Measurements from ENCODE around the gene ADGRF1.

Gene ADGRF1

GRCh38 chr6:47005486-47005885, 36.6 kb downstream of the ADGRF1 start:
- no peak overlapping the region for H3K27ac ChIP-seq (ENCODE audit: low read depth, low read length)
- no peaks in the 10 kb centered on the region for H3K9me2 ChIP-seq (replicated peaks; ENCODE audit: control insufficient read depth, low read length)
- no peaks in the 10 kb centered on the region for H3K36me3 ChIP-seq (ENCODE audit: control insufficient read depth, low read length)
- H4K20me1 ChIP-seq (ENCODE audit: control insufficient read depth, insufficient read depth, low read depth, low read length) = no peaks in the 10 kb centered on the region
- no peak overlapping the region for H3K4me2 ChIP-seq (ENCODE audit: low read length)
- H3K27me3 ChIP-seq (ENCODE audit: control insufficient read depth, low read length) = no peaks in the 10 kb centered on the region; the same call in 1 of the 2 replicates
- H3K4me1 ChIP-seq (ENCODE audit: control insufficient read depth, low read length) = no peaks in the 10 kb centered on the region
- no peak overlapping the region for H3K4me3 ChIP-seq (ENCODE audit: low read length)
- no peaks in the 10 kb centered on the region for H3K9me3 ChIP-seq (ENCODE audit: control insufficient read depth, insufficient read depth, low read length)
- H3K79me2 ChIP-seq (ENCODE audit: control insufficient read depth, low read length) = no peaks in the 10 kb centered on the region
- no peaks in the 10 kb centered on the region for H3F3A ChIP-seq (ENCODE audit: control insufficient read depth, insufficient read depth)
- TF ChIP-seq CTCF (IDR thresholded peaks at IDR 0.05; ENCODE audit: low read depth, low read length, poor library complexity, severe bottlenecking) (no peak), EZH2phosphoT487 (IDR thresholded peaks at IDR 0.05; ENCODE audit: borderline replicate concordance, low read length) (no peak)

GRCh38 chr6:47004463-47004862, 37.7 kb downstream of the ADGRF1 start:
- no peaks in the 10 kb centered on the region for H3K9me2 ChIP-seq (replicated peaks; ENCODE audit: control insufficient read depth, low read length)
- no peaks in the 10 kb centered on the region; the same call in 1 of the 2 replicates for H3K27me3 ChIP-seq (ENCODE audit: control insufficient read depth, low read length)
- H3K4me1 ChIP-seq (ENCODE audit: control insufficient read depth, low read length) = no peaks in the 10 kb centered on the region
- H3K9me3 ChIP-seq (ENCODE audit: control insufficient read depth, insufficient read depth, low read length) = no peaks in the 10 kb centered on the region
- no peaks in the 10 kb centered on the region for H3F3A ChIP-seq (ENCODE audit: control insufficient read depth, insufficient read depth)
- H3K79me2 ChIP-seq (ENCODE audit: control insufficient read depth, low read length) = no peaks in the 10 kb centered on the region
- H3K4me2 ChIP-seq (ENCODE audit: low read length) = no peak overlapping the region
- H3K27ac ChIP-seq (ENCODE audit: low read depth, low read length) = no peak overlapping the region
- no peaks in the 10 kb centered on the region for H4K20me1 ChIP-seq (ENCODE audit: control insufficient read depth, insufficient read depth, low read depth, low read length)
- no peak overlapping the region for H3K4me3 ChIP-seq (ENCODE audit: low read length)
- no peak for TF ChIP-seq EZH2phosphoT487 (IDR thresholded peaks at IDR 0.05; ENCODE audit: borderline replicate concordance, low read length)
- no peak for TF ChIP-seq CTCF (IDR thresholded peaks at IDR 0.05; ENCODE audit: low read depth, low read length, poor library complexity, severe bottlenecking)
- H3K36me3 ChIP-seq (ENCODE audit: control insufficient read depth, low read length) = no peaks in the 10 kb centered on the region

- Histone ChIP-seq H3K4me1 (ENCODE audit: control insufficient read depth, low read length) (no peaks in the 10 kb centered on the region), H3K9me2 (replicated peaks; ENCODE audit: control insufficient read depth, low read length) (no peaks in the 10 kb centered on the region), H4K20me1 (ENCODE audit: control insufficient read depth, insufficient read depth, low read depth, low read length) (no peaks in the 10 kb centered on the region), H3K4me2 (ENCODE audit: low read length) (no peak overlapping the region), H3K4me3 (ENCODE audit: low read length) (no peak overlapping the region), H3K9me3 (ENCODE audit: control insufficient read depth, insufficient read depth, low read length) (no peaks in the 10 kb centered on the region), H3K36me3 (ENCODE audit: control insufficient read depth, low read length) (no peaks in the 10 kb centered on the region), H3F3A (ENCODE audit: control insufficient read depth, insufficient read depth) (no peaks in the 10 kb centered on the region), H3K79me2 (ENCODE audit: control insufficient read depth, low read length) (no peaks in the 10 kb centered on the region), H3K27ac (ENCODE audit: low read depth, low read length) (no peak overlapping the region), H3K27me3 (ENCODE audit: control insufficient read depth, low read length) (no peaks in the 10 kb centered on the region)
- TF ChIP-seq CTCF (IDR thresholded peaks at IDR 0.05; ENCODE audit: low read depth, low read length, poor library complexity, severe bottlenecking) (no peak), EZH2phosphoT487 (IDR thresholded peaks at IDR 0.05; ENCODE audit: borderline replicate concordance, low read length) (no peak)
These were observed 41.3 kb downstream of the ADGRF1 start for GRCh38 chr6:47000842-47001241.

Measured in DOHH2 (cell line).